D721Med (cell line): Measurements from ENCODE around the gene TMEM150C.

Experiments
- DNase-seq: peaks from one replicate; pipeline ENCODE4 v3.0.0; 2011; ENCODE audit warnings: low spot score; ENCODE audit not compliant: insufficient read length
- FAIRE-seq: peaks from 2 replicates; lab custom pipeline; 2011; peaks lifted over from hg19 to GRCh38; lab: Jason Lieb, UNC
- TF ChIP-seq, protein P1 (sequence below): IDR thresholded peaks from 2 replicates; pipeline ENCODE4 v1.5.1; 2012; ENCODE audit warnings: mild to moderate bottlenecking, control low read depth; ENCODE audit not compliant: insufficient read depth; ENCODE audit errors: missing control alignments

Gene TMEM150C

GRCh38 chr4:82491251-82491960 lies 70.4 kb downstream of the TMEM150C start:
- FAIRE-seq (no peak), DNase-seq (no peak)
- TF ChIP-seq, protein P1, sequence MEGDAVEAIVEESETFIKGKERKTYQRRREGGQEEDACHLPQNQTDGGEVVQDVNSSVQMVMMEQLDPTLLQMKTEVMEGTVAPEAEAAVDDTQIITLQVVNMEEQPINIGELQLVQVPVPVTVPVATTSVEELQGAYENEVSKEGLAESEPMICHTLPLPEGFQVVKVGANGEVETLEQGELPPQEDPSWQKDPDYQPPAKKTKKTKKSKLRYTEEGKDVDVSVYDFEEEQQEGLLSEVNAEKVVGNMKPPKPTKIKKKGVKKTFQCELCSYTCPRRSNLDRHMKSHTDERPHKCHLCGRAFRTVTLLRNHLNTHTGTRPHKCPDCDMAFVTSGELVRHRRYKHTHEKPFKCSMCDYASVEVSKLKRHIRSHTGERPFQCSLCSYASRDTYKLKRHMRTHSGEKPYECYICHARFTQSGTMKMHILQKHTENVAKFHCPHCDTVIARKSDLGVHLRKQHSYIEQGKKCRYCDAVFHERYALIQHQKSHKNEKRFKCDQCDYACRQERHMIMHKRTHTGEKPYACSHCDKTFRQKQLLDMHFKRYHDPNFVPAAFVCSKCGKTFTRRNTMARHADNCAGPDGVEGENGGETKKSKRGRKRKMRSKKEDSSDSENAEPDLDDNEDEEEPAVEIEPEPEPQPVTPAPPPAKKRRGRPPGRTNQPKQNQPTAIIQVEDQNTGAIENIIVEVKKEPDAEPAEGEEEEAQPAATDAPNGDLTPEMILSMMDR: no peak

DNA sequence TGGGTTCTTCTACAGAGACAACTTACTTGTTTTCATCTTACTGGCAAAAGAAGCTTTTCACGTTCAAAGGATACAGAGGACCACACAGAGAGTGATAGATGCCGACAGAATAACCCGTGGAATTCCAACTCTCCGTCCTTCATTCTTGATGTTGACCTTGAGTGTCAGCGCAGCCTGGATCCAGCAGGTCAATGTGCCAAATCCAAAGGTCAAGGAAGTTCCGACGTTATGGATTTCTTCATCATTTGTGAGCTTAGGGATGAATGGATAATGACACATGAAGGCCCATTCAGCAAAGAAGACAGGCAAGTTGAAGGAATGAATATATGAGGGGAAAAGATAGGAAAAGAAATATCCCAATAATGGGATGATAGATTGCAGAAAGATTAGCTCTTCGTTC lies 71.8 kb downstream of the TMEM150C start:
- TF ChIP-seq, protein P1: no peak

GRCh38 chr4:82489076-82489475 lies 72.7 kb downstream of the TMEM150C start:
- DNase-seq (no peak), FAIRE-seq (no peak)
- TF ChIP-seq, protein P1: no peak

More for the DNA sequence above, 71.8 kb downstream of the TMEM150C start:
- no peak for FAIRE-seq
- DNase-seq: no peak

DNA sequence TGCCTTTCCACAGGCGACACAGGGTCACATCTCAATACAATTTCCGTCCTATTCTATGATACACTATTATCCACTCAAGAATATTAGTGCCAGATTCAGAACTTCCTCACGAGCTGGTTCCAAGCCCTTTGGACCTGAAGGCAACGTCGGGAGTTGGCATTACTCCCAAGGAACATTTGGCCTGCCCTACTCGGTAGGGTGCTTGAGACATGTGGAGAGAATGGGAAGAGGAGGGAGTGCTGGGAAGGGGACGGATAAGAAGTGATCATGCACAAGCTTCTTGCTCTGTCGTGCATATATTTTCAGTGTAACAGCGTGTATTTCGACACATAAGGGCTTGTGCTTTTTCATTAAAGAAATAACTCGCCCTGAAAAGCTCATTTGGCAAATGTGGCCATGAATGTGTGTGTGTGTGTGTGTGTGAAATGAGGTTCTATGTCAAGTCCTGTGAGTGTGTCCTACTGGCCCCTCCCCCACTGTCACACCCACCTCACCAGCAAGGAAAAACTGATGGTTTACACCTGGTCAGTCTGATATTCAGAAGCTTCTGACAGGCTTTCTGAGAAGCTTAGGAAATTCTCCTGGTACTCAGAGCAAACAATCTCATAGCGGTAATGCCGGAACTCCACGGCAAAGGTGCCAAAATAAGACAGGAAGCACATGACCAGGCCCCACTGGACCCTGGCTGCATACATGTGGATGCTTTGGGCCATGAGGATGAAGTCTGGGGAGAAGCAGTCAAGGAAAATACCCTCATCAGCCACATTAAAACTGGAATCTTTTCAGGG lies 76.6 kb downstream of the TMEM150C start:
- DNase-seq: no peak
- TF ChIP-seq, protein P1: no peak
- FAIRE-seq: no peak

DNA sequence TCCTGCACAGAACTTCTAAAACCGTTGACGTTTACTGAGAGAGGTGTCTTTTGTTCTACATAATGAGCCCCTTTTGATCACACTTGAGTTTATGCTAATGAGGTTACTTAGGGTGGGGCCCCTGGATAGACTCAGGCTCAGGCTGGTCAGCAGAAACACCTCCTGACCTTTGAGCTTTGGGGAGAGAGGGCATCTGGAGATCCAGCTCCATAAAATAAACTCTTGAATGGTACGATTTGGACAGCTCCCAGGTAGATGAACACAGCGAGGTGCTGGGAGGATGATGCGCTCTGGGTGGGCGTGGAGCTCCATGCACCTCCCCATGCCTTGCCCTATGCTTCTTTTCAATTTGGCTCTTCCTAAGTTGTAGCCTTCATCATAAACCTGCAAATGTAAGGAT lies 79.4 kb downstream of the TMEM150C start:
- FAIRE-seq: no peak
- DNase-seq: no peak
- TF ChIP-seq, protein P1: no peak

DNA sequence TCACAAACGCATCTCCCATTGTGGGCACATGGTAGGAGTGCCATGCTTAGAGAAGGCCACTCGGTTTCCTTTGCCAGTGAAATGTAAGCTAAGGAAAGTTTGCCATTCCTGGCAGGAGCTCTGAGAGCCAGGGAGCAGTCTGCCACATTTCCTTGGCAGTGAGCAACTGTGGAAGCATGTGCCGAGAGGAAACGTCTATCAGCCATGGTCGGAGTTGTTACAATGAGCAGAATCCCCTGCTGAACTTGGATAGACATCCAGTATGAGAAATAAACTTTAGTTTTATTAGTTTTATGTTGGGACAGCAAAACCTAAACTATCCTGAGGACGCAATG lies 80.3 kb downstream of the TMEM150C start:
- TF ChIP-seq, protein P1: no peak
- FAIRE-seq: no peak
- no peak for DNase-seq

DNA sequence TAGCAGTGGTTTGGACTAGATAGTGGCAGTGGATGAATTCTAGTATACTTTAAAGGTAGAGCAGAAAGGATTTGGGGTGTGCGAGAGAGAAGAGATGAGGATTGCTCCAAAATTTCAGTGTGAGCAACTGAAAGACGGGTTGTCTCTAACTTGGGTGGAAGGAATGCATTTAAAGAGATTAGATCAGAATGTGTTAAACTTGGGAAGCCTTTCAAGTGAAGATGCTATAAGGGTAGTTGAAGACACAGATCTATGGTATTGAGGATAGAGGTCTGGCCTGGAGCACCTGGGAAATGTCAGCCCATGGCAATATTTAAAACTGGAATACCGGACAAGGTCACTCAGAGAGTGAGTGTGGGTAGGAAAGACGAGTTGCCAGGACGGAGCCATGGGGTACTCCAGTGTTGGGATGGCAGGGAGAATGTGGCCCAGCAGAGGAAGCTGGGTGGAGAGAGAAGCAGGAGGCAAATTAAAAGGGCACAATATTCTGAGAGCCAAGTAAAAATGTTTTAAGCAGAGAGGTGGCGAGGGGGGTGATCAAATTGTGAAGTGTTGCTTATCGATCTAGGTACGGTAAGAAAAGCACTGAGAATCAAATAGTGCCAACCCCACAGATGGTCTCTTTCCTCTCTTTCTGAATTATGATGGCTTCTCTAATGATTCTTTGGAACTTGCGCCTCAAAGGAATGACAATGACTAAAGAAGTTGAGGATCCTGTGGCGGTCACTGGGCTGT lies 80.8 kb downstream of the TMEM150C start:
- TF ChIP-seq, protein P1: no peak
- DNase-seq (no peak), FAIRE-seq (no peak)
